ENCODE results near the gene TPGS1. TPM values are rescaled to one million over a fixed set of nuclear protein-coding genes. Genes with fewer than 3 reads are reported as not detected.

The TPGS1 gene
- total and polyA plus RNA-seq, 2 of the 8 experiments (the other 6 are each of a cell fraction or from before 2014, with no cell fraction given) = 9.1 to 10.6 TPM

DNA sequence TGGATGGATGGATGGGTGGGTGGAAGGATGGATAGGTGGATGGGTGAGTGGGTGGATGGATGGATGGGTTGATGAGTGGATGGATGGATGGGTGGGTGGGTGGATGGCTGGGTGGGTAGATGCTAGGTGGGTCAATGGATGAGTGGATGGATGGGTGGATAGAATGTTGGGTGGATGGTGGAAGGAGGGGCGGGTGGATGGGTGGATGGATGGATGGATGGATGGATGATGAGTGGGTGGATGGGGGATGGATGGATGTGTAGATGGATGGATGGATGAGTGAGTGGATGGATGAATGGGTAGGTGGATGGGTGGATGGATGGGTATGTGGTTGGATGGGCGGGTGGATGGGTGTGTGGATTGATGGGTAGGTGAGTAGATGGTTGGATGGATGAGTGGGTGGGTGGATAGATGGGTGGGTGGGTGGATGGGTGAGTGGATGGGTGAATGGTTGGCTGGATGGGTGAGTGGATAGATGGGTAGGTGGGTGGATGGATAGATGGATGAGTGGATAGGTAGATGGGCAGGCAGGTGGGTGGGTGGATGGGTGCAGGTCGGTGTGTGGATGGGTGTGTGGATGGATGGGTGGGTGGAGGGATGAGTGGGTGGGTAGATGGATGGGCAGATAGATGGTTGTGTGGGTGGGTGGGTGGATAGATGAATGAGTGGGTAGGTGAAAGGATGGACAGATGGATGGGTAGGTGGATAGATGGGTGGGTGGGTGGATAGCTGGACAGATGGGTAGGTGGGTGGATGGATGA, 42.1 kb upstream of the TPGS1 start:
- no peak overlapping the region for H3K18ac ChIP-seq (ENCODE audit: extremely low read depth, low read length)
- no peak overlapping the region for H3K4me3 ChIP-seq (ENCODE audit: extremely low read depth in 1 of 4, insufficient read depth in 2 of 4, low read depth in 3 of 4, low read length in 4 of 4)
- H3K27me3 ChIP-seq (replicated peaks in 1 of 4; ENCODE audit: control insufficient read depth in 3 of 4, extremely low read depth in 1 of 4, insufficient read depth in 3 of 4, low read length in 3 of 4) = peaks cover 7 to 21% (median 20%) of the 10 kb centered on the region in 4 experiments
- no peak overlapping the region for H4K91ac ChIP-seq (replicated peaks; ENCODE audit: insufficient read length, low read length)
- WGBS, 2 experiments (ENCODE audit: extremely low coverage in 1 of 2, insufficient coverage in 1 of 2, insufficient read length in 1 of 2, insufficient replicate concordance in 2 of 2, low coverage in 1 of 2, low lambda C conversion rate in 2 of 2, missing lambda C conversion rate in 1 of 2) = 67 to 100% methylated on average over 1 to 2 of the region's 3 CpGs
- no peak overlapping the region for H3K9ac ChIP-seq (replicated peaks in 1 of 4; ENCODE audit: extremely low read depth in 1 of 4, low read depth in 3 of 4, low read length in 3 of 4)
- H2BK5ac ChIP-seq (ENCODE audit: low read depth, low read length) = no peak overlapping the region
- TF ChIP-seq MAX (IDR thresholded peaks at IDR 0.05) (no peak), TBP (IDR thresholded peaks at IDR 0.05; ENCODE audit: low read depth, low read length) (no peak), RBBP5 (IDR thresholded peaks at IDR 0.05; ENCODE audit: borderline replicate concordance, low read depth, low read length) (no peak), EZH2 (IDR thresholded peaks at IDR 0.05; ENCODE audit: low read depth, low read length, severe bottlenecking) (no peak), POU5F1 (IDR thresholded peaks at IDR 0.05; ENCODE audit: low read depth, low read length) (no peak), TAF1 (IDR thresholded peaks at IDR 0.05; ENCODE audit: low read depth, low read length) (no peak), MAFK (IDR thresholded peaks at IDR 0.05; ENCODE audit: low read depth, low read length) (no peak), NRF1 (IDR thresholded peaks at IDR 0.05; ENCODE audit: low read depth, low read length) (no peak), CREB1 (IDR thresholded peaks at IDR 0.05) (no peak), KDM4A (IDR thresholded peaks at IDR 0.05; ENCODE audit: low read depth, low read length, severe bottlenecking) (no peak)
- H4K20me1 ChIP-seq (replicated peaks in 1 of 2; ENCODE audit: control insufficient read depth in 1 of 2, insufficient read depth in 2 of 2, low read length in 2 of 2) = peaks cover 0 to 6% of the 10 kb centered on the region in 2 experiments
- no peak overlapping the region for H2BK20ac ChIP-seq (ENCODE audit: low read length)
- no peak overlapping the region for H3K14ac ChIP-seq (ENCODE audit: insufficient read length)
- H2BK15ac ChIP-seq (ENCODE audit: low read length) = no peak overlapping the region
- H3K9me3 ChIP-seq (ENCODE audit: insufficient read depth in 2 of 2, low read depth in 1 of 2, low read length in 1 of 2) = no peaks in the 10 kb centered on the region
- no peaks in the 10 kb centered on the region for H3K79me2 ChIP-seq (ENCODE audit: control insufficient read depth in 1 of 2, insufficient read depth in 2 of 2, low read length in 2 of 2)
- H4K8ac ChIP-seq (ENCODE audit: extremely low read depth, insufficient read depth, low read length) = no peak overlapping the region
- ChIA-PET POLR2A (ENCODE audit: partially characterized antibody) (no interaction called here), CTCF (ENCODE audit: partially characterized antibody) (no interaction called here)
- H2AK5ac ChIP-seq (ENCODE audit: low read depth, low read length) = no peak overlapping the region
- no peaks in the 10 kb centered on the region for H3K36me3 ChIP-seq (ENCODE audit: control insufficient read depth in 2 of 4, insufficient read depth in 4 of 4, low read length in 3 of 4)
- H2BK120ac ChIP-seq (replicated peaks; ENCODE audit: low read depth, low read length) = no peak overlapping the region
- no peak for DNase-seq (ENCODE audit: low read depth in 1 of 2, low spot score in 2 of 2)
- H3K56ac ChIP-seq (replicated peaks; ENCODE audit: insufficient read length, low read depth, low read length) = no peak overlapping the region
- no peak overlapping the region for H3K23ac ChIP-seq (ENCODE audit: insufficient read length)
- no peak overlapping the region for H2BK12ac ChIP-seq (ENCODE audit: low read depth, low read length)
- H3K23me2 ChIP-seq (ENCODE audit: low read depth, low read length) = peaks cover 31% of the 10 kb centered on the region; the same call in 1 of the 2 replicates
- H3K4ac ChIP-seq (replicated peaks; ENCODE audit: insufficient read length, low read depth, low read length) = no peak overlapping the region
- no peak overlapping the region for H2AFZ ChIP-seq (ENCODE audit: low read length)
- H3K4me2 ChIP-seq (ENCODE audit: insufficient read depth in 1 of 2, low read depth in 2 of 2, low read length in 2 of 2) = no peak overlapping the region
- H4K5ac ChIP-seq (ENCODE audit: insufficient read length, low read depth, low read length) = no peak overlapping the region
- FAIRE-seq = no peak
- no peaks in the 10 kb centered on the region for H3K79me1 ChIP-seq (ENCODE audit: low read depth, low read length)
- peaks cover 0 to 6% (median 2%) of the 10 kb centered on the region in 4 experiments; a peak in 2 of 7 replicates for H3K4me1 ChIP-seq (replicated peaks in 1 of 4; ENCODE audit: control insufficient read depth in 3 of 4, insufficient read depth in 4 of 4, low read length in 3 of 4)
- no peak overlapping the region for H3K27ac ChIP-seq (ENCODE audit: low read depth, low read length)
